Measurements from ENCODE around the gene CBFA2T2.

GRCh38 chr20:33503564-33503963 lies 13.7 kb downstream of the CBFA2T2 start:
- TF ChIP-seq CTCF (IDR thresholded peaks at IDR 0.05; ENCODE audit: poor library complexity) (no peak), EZH2phosphoT487 (IDR thresholded peaks at IDR 0.05; ENCODE audit: low read depth, severe bottlenecking, unreplicated experiment) (no peak), EZH2 (IDR thresholded peaks at IDR 0.05; ENCODE audit: borderline replicate concordance) (no peak)

Measured in hepatocyte (in vitro differentiated cells).